Measurements from ENCODE around the gene ELN.

GRCh38 chr7:74040101-74040790 is 12.3 kb downstream of the ELN start:
- TF ChIP-seq, protein P1, sequence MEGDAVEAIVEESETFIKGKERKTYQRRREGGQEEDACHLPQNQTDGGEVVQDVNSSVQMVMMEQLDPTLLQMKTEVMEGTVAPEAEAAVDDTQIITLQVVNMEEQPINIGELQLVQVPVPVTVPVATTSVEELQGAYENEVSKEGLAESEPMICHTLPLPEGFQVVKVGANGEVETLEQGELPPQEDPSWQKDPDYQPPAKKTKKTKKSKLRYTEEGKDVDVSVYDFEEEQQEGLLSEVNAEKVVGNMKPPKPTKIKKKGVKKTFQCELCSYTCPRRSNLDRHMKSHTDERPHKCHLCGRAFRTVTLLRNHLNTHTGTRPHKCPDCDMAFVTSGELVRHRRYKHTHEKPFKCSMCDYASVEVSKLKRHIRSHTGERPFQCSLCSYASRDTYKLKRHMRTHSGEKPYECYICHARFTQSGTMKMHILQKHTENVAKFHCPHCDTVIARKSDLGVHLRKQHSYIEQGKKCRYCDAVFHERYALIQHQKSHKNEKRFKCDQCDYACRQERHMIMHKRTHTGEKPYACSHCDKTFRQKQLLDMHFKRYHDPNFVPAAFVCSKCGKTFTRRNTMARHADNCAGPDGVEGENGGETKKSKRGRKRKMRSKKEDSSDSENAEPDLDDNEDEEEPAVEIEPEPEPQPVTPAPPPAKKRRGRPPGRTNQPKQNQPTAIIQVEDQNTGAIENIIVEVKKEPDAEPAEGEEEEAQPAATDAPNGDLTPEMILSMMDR (IDR thresholded peaks at IDR 0.05): no peak
- TF ChIP-seq POLR2A (IDR thresholded peaks at IDR 0.05) (no peak), EP300 (IDR thresholded peaks at IDR 0.05) (no peak)
